OCI-LY7 (cell line): ENCODE measurements around the gene GNAS-AS1.

Experiments used
- EZH2phosphoT487 ChIP-seq: fragments of 200-600 bp; sonication (generic); IDR thresholded peaks from 2 replicates; pipeline ENCODE4 v1.6.1; 2018; ENCODE audit warnings: low read depth, borderline replicate concordance, mild to moderate bottlenecking, mixed run types, antibody characterized with exemption, low read length, moderate library complexity, mixed read lengths
- TF ChIP-seq, protein P1 (sequence below): fragments of 200-600 bp; sonication (generic); conservative IDR thresholded peaks from 2 replicates; pipeline ENCODE4 v1.5.1; 2014; ENCODE audit warnings: mild to moderate bottlenecking, antibody characterized with exemption, low read length, moderate library complexity, mixed read lengths

GRCh38 chr20:58851221-58851968 lies 693 bp upstream of the GNAS-AS1 start:
- TF ChIP-seq, protein P1, sequence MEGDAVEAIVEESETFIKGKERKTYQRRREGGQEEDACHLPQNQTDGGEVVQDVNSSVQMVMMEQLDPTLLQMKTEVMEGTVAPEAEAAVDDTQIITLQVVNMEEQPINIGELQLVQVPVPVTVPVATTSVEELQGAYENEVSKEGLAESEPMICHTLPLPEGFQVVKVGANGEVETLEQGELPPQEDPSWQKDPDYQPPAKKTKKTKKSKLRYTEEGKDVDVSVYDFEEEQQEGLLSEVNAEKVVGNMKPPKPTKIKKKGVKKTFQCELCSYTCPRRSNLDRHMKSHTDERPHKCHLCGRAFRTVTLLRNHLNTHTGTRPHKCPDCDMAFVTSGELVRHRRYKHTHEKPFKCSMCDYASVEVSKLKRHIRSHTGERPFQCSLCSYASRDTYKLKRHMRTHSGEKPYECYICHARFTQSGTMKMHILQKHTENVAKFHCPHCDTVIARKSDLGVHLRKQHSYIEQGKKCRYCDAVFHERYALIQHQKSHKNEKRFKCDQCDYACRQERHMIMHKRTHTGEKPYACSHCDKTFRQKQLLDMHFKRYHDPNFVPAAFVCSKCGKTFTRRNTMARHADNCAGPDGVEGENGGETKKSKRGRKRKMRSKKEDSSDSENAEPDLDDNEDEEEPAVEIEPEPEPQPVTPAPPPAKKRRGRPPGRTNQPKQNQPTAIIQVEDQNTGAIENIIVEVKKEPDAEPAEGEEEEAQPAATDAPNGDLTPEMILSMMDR = no peak
- TF ChIP-seq EZH2phosphoT487 = no peak
